HG02798 (cell line): ENCODE data around the gene OPN1SW.

Experiments used
- ATAC-seq: cut with Tn5 transposase; IDR thresholded peaks from one replicate; pipeline ENCODE4 v1.9.1; 2021; ENCODE audit warnings: mild to moderate bottlenecking; ENCODE audit not compliant: unreplicated experiment, poor library complexity

The OPN1SW gene, protein sequence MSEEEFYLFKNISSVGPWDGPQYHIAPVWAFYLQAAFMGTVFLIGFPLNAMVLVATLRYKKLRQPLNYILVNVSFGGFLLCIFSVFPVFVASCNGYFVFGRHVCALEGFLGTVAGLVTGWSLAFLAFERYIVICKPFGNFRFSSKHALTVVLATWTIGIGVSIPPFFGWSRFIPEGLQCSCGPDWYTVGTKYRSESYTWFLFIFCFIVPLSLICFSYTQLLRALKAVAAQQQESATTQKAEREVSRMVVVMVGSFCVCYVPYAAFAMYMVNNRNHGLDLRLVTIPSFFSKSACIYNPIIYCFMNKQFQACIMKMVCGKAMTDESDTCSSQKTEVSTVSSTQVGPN

GRCh38 chr7:128775744-128776474 lies at the start of gene OPN1SW:
Gene OPN1SW (minus strand): TSS chr7:128775794. CDS start chr7:128775781, 13 bp downstream.
- no peak for ATAC-seq

GRCh38 chr7:128821724-128822123 lies 46.1 kb upstream of the OPN1SW start:
- ATAC-seq, result no peak

DNA sequence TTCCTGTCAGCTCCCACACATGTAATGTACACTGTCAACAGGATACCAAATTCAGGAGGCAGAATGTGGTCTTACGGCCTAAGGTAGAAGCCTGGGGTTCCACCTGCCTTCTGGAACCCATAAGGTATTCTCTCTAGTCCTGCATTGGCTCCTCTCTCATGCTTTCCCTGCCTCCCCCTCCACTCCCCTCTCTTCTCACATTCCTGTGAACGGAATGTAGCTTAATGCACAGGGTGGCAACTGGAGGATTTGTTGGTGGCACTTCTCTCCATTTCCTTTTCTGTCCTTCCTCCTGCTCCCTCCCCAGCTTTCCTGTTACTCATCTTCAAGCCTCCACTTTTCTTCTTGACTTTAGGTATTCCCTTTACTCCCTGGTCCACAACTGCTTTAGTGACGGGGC lies 43.1 kb upstream of the OPN1SW start:
- no peak for ATAC-seq

GRCh38 chr7:128815289-128815942 lies 39.8 kb upstream of the OPN1SW start:
- no peak for ATAC-seq

GRCh38 chr7:128814499-128814898 lies 38.9 kb upstream of the OPN1SW start:
- ATAC-seq, result no peak

DNA sequence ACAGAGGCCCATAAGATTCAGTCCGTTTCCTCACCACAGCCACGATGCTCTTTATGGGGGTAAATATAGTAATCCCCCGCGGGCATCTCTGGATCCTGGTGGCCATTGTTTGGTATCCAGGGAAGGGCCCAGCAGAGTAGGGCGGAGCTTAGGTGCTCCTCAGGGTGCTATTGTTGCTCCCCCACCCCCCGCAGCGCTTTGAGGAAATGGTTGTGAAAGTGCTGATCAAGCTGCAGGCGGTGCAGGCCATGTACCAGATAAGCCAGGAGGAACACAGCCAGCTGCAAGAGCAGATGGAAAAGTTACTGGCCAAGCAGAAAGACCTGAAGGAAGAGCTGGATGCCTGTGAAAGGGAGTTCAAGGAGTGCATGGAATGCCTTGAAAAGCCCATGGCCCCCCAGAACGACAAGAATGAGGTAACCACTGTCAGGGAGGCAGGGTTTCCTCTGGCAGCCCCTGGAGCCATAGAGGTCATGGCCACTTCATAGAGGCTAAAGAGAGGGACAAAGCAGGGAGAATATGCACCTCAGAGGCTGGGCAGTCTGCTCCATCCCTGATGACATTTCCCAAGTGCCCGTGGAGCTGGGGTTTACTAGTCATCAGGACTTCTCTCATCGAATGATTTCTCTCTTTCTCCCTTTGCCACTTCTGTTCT lies 37.0 kb upstream of the OPN1SW start:
- ATAC-seq, result no peak

DNA sequence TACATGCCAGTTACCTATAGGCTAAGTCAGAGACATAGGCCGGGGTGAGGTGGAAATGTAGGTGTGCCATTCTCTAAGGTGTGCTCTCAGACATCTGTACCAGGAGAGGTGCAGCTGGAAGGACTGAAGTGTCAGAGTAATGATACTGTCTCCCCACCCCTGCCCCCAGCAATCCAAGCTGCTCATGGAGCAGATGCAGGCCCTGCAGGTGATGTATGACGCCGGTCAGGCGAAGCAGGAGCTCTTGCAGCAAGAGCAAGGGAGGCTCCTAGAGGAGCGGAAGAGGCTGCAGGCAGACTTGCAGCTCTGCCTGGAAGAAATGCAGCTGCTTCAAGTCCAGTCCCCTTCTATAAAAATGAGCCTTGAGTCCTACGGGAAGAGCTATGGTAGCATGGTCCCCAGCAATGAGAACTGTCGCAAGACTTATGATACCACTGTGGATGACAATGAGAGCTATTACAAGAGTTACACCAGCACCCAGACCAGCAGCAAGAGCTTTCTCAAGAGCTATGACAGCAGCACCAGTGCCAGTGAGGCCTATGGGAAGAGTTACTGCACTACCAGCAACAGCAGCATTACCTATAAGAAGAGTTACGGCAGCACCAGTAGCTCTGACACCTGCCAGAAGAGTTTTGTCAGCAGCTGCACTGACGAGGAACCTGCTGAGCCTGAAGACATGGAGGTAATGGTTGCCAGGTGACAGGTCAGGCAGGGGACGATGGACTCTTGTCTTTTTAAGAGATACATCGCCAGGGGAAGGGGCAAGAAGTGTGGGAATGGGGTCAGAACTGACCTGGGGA lies 36.2 kb upstream of the OPN1SW start:
- ATAC-seq, result no peak

- no peak for ATAC-seq
Observed at GRCh38 chr7:128810997-128811396, 35.4 kb upstream of the OPN1SW start.

- no peak for ATAC-seq
Observed at GRCh38 chr7:128810473-128810872, 34.9 kb upstream of the OPN1SW start.

GRCh38 chr7:128809363-128809762 lies 33.8 kb upstream of the OPN1SW start:
- no peak for ATAC-seq

DNA sequence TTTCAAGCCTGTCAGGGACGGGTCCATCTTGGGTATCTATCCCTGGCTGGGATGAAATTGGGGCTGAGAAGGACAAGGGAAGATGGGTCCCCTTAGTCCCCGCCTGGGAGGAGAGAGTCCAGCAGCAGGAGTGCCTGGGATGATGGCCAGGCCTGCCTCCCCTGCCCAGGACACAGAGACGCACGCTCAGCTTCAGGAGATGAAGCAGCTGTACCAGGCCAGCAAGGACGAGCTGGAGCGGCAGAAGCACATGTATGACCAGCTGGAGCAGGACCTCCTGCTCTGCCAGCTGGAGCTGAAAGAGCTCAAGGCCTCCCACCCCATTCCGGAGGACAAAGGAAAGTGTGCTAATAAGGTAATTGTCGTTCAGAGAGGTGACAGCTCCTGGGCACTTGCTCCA lies 31.6 kb upstream of the OPN1SW start:
- ATAC-seq, result no peak

- ATAC-seq, result no peak
Observed at GRCh38 chr7:128805225-128805624, 29.6 kb upstream of the OPN1SW start.

DNA sequence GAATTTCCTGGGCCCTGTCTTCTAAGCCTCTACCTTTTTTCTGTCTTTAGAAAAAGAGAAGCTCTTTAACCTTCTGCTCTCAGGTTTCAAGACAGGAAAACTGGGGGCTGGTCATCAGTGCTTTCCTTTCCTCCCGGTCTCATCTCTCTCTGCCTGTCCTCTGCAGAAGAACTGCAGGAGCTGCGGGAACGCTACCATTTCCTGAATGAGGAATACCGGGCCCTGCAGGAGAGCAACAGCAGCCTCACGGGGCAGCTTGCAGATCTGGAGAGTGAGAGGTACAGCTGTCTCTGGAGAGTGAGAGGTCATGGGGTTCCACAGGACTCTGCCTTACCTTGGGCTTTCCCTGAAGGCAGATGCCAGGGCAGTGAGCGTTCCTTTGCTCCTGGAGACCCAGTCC lies 28.9 kb upstream of the OPN1SW start:
- no peak for ATAC-seq

DNA sequence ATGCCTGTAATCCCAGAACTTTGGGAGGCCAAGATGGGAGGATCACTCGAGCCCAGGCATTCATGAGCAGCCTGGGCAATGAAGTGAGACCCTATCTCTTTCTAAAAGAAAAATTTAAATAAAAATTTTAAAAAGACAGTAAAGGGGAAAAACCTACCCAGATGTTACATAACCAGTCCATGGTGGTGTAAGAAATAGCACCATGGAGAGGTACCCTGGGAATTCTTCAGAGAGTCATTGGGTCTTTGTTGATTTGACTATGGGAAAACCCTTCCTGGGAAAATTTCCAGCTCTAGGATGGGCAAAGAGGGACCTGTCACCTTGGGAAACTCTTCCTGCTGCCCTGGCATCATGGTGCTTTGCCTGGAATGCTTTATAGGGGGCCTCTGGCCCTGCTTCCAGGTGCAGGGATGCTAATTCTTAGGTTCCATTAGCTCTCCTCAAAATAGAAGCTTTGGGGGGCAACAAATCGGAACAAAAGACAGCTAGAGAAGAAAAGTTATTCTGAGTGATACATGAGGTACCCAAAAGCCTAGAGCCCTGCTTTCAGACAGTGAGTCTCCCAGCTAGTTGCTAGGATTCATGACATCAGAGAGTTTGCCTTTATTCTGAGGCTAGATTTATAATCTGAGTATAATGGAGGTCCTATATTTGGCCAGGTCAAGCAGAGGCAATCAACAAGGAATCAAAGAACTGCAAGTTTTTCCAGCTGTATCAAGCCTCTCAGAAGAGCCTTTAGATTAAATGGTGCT lies 26.2 kb upstream of the OPN1SW start:
- no peak for ATAC-seq

- no peak for ATAC-seq
Observed at GRCh38 chr7:128801003-128801402, 25.4 kb upstream of the OPN1SW start.

DNA sequence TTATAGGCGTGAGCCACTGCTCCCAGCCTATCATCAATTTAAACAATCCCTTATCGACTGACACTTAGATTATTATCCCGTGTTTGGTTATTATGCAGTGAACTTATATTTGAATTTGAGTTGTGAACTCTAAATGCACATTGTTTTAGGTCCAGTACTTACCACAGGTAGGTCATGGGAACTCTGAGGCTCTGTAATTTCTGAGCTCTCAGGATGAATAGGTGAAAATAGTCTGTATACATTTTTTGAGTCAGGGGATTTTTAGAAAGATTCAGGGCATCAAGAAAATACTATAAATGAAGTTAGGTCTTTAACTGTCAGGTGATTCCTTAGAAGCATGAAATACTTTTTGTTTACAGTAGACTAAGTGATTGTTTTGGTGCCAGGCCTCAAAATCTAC lies 25.0 kb upstream of the OPN1SW start:
- ATAC-seq, result no peak

- no peak for ATAC-seq
Observed at GRCh38 chr7:128799451-128799850, 23.9 kb upstream of the OPN1SW start.

DNA sequence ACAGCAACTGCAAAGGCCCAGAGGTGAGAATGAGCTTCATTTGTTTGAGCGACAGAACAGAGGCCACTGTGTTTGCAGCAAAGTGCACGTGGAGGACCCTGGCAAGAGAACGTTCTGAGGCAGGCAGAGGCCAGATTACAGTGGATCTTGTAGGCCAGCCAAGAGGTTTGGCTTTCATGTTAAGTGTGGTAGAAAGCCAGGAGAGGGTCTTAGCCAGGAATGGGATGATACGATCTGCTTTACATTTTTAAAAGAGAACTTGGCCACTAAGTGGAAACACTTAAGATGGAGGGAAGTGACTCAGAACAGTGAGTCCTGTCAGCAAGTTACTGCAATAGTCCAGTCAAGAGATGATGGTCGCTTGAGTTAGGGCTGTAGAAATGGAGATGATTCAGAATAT lies 20.7 kb upstream of the OPN1SW start:
- ATAC-seq, result no peak

GRCh38 chr7:128795129-128795528 lies 19.5 kb upstream of the OPN1SW start:
- no peak for ATAC-seq
